Stimulated activated CD8-positive, alpha-beta memory T cell treated with anti-CD3 and anti-CD28 coated beads, Interleukin-15, amount 100 ng/mL, for 24 hours (primary cell): ENCODE measurements around the gene ADARB2.

Experiments used
- DNase-seq: peaks from one replicate; pipeline ENCODE4 v3.0.0-alpha.2; 2020; ENCODE audit warnings: low read depth

Gene ADARB2

DNA sequence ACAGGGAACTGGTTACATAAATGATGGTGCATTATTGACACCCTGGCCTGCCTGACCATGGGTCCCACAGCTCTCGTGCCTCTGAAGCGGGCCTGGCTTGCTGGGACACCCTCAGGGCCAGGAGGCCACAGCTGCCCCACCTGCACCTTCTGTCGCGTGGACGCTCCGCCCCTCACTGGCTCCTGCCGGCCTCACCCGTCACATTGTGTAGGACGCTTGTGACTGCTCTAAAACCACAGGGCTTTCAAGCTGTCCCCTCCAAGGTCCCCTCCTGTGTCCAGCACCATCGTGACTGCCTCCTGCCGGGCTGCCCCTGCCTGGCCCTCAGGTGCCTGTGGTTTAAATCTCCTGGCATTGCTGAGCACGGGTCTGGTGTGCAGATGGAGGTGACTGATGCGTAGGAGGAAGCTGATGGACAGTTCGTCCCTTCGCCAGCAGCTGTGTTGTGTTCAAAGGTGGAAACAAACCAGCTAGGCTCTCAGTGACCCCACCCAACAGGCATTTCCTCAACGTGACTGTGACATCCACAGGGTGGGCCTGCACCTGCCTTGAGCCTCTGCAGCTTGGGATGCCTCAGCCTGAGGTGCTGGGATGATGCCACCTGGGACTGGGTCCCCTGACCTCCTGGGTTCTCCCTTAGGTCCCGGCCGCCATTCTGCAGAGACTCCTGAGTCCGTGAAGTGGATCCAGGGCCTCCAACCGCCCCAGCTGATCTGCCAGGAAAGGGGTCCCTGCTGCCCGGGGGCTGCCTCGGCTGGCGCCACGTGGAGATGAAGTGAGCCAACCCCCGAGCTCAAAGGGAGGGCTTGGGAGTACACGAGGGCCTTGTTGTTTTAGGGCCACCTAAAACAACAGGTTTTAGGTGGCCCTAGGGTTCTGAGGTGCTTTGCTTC lies 532.6 kb downstream of the ADARB2 start:
- DNase-seq: no peak

DNA sequence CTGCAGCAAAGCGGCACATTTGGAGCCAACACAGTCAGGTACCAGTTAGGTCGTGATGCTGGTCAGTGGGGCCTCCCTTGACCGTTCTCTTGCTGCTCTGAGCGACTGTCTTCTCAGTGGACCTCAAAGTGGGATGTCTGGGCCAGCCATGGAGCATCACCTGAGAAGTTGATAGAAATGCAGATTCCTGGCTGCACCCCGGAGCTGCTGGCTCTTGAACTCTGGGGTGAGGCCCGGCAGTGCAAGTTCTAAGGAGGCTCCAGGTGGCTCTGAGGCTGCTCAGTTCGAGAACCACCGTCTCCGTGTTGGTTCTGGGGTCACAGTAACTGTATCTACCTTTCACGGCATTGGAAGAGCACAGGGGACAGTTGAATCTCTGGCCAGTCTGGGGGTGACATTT lies 533.6 kb downstream of the ADARB2 start:
- no peak for DNase-seq

DNA sequence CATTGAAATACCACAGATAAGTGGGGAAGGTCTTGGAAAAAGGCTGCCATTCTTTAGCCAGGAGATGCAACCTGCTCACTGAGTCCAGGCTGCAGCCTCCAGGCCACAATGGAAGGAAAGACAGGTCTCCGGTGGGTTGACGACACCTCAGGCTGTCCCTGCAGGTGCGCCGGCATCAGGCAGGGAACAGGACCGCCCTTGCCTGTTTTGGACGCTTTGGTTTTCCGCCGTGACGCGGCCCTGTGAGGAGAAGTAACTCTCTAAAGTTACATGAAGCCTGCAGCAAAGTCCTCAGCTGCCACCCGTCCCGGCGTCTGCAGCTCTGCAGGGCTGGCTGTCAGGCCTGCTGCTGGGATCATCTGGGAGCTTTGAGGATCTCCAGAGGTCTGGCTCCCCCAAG lies 534.1 kb downstream of the ADARB2 start:
- no peak for DNase-seq

DNA sequence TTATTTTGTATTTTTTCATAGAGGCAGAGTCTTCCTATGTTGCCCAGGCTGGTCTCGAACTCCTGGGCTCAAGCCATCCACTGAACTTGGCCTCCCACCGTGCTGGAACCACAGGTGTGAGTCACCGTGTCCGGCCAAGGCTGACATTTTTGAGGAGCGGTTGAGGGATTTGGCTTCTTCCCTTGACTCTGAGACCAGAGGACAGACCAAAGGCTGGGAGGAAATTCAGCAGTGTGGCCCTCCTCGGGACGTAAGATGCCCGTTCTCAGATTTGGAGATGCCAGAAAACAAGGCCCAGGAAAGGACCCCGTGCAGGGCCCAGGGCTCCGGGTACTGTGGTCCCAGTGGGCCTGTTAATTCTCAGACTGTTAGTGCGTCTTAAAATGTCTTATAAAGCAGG lies 535.0 kb downstream of the ADARB2 start:
- no peak for DNase-seq

DNA sequence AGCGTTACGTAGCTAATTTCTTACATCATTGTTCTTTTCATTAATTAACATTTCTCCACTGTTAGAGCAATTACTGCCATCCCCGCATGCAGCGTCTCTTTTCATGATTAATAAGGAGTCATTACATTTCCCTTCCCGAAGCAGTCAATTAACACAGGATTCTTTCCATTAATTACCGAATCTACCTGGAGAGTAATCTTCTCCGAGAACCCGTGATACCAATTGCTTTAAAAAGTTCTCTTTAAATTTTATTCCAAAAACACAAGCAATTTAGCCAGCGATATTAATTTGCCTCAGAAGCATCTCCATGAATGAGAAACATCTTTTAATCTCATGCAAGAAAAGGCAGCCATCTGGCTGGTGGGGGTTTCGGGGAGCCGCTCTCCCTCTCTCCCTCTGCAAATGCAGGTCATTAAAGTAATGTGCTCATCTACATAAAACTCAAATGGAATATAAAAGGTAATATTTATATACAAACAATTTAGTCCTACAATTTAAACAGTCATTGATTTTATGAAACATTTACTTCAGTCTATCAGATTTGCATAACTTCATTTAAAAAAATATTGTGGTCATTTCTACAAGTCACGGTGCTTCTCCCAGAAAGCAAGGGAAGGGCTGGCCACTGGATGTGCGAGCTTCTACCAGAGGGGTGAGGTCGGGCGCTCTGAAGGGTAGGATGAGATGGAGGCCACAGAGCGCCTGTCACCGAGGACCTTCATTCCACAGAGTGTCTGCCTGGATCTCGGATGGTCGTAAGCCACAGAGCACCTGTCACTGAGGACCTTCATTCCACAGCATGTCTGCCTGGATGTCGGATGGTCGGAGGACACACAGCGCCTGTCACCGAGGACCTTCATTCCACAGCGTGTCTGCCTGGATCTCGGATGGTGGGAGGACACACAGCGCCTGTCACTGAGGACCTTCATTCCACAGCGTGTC lies 536.2 kb downstream of the ADARB2 start:
- no peak for DNase-seq

DNA sequence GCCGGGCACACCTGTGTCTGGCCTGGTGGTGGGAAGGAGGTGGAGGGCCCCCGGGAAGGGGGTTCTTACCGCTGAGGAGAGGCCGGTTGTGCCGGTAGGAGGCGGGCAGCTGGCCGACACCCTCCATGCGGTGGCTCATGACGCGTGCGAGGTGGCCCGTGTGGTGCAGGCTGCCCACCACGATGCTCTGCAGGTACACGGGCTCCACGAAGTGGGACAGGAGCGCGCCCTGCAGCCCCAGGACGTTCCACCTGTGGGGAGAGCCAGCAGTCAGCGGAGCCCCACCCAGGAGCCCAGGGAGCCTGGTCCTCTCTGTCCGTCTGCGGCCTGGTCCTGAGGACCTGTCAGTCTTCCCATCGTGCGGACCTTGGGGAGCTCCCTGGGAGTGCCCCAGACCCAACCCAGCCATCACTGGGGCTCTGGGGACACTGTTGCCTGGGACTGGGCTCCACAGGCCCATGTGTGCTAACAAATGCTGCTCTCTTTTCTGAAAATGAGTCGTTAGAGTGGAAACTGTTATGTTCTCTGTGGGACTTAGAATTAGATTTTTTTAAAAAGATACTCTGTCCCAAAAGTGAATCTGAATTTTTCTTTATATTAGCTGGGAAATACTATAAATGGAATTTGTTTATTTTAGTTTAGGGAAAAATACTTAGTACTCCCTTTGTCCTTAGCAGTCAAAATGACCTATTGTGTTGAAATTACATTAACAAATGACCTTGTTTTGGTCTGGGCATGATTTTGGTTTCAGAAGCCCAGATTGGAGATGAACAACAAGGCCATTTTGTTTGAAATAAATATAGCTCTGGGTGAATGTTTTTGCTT lies 537.2 kb downstream of the ADARB2 start:
- no peak for DNase-seq

DNA sequence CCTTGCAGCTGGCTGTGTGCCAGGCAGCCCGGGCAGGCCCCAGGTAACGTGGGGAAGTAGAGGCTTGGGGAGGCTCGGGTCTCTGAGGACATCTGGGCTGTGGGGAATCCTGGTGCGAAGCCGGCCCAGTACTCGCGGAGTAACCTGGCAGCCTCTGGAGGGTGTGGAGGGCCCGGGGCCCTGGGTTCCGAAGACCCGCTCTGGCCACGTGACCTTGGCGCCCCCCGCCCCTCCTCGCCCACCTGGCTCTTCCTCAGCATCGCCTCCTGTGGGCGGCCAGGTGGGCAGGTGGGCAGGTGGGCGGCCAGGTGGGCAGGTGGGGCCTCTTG lies 538.0 kb downstream of the ADARB2 start:
- no peak for DNase-seq

DNA sequence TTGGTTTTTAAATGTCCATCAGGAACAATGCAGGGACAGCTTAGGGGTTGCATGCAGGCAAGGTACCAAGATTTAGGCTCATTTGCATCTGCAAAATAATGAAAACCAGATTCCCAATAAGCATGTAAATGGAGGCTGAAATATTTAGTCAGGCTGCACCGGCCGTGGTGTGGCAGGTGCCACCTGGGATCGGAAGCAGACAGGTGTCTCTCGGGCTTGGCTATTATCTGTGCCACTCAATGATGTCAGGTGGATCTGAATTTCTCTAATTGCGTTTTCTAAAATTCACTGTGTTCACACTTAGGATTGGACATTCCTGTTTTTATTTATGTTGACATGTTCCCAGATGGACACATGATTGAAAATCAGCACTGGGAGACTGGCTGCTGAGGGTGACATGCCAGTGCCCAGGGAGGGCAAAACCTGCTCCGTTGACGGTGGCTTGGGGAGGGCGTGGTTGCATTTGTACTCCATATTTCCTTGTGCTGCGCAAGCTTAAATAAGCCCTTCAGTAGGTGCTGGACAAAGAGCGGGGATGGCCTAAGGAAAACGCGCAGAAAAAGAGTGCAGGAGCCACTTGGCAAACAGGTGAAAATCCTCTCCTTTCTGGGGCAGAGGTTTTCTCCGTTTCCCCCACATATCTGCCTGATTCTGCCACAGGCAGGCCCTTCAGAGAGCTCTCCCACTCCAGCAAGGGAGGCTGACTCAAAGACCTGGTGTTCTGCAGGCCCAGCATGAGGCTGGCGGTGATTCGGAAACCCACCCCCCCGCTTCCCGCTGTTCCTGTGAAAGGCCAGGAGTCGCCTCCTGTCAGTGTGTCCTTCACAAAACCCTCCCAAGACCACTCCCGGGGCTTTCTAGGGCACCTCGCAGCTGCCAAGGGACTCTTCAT lies 538.6 kb downstream of the ADARB2 start:
- no peak for DNase-seq

DNA sequence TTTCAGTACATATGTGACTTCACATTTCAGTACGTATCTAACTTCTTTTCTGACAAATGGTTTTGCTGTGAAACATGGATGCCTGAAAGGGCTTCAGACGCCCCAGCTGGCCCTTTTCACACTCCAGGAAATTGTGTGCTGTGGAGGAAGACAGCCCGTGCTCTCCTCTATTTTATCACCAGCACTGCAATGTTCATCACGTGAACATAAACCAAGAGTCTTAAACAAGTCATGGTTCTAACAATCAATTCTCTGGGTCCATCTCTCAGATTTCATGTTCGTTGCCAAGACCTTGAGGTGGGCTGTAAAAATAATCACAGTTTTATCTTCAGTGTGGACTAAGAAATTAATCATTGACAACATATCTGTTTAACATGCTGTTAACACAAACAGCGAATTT lies 539.9 kb downstream of the ADARB2 start:
- no peak for DNase-seq

DNA sequence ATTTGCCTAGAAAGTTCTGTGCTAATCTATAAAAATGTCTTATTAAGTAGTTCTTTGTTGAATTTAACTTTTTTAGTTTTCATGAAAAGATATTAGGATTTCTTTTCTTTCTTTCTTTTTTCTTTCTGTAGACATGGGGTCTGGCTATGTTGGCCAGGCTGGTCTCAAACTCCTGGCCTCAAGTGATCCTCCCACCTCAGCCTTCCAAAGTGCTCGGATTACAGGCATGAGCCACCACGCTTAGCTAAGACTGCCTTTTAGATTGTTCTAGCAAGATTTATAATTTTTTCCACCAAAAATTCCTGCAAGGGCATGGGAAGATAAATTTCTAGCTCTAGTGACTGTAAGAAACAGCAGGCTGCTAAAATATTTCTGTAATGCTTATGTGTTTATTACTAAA lies 540.7 kb downstream of the ADARB2 start:
- DNase-seq: no peak

DNA sequence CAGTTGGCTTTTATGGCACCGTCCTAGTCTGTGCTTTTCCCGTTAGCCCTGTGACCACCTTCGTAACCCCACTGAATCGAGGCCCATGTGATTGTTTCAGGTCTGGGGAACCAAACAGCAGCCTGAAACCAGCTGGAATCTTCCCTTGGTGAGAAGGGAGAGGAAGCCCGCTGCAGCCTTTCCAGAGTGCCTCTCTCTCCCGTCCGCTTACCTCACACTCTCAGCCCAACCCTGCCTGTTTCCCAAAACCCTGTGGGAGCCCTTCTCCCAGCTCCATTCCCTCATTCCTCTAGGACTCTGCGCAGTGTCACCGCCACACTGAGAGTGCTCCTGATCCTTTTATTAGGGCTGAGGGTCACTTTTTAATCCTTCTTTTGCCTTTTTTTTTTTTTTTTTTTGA lies 541.5 kb downstream of the ADARB2 start:
- DNase-seq: no peak

DNA sequence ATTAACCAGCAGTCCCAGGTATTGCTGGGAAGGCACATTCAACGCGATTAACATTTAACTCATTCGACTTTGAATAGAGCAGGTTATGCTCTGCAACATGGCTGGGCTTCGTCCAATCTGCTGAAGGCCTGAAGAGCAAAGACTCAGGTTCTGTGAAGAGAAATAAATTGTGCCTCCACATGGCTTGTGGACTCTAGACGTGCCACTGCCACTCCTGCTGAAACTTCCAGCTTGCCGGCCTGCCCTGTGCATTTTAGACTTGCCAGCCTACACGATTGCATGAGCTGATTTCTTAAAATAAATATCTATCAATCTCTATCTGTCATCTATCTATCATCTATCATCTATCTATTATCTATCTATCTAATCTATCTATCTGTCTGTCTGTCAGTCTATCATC lies 543.2 kb downstream of the ADARB2 start:
- no peak for DNase-seq

DNA sequence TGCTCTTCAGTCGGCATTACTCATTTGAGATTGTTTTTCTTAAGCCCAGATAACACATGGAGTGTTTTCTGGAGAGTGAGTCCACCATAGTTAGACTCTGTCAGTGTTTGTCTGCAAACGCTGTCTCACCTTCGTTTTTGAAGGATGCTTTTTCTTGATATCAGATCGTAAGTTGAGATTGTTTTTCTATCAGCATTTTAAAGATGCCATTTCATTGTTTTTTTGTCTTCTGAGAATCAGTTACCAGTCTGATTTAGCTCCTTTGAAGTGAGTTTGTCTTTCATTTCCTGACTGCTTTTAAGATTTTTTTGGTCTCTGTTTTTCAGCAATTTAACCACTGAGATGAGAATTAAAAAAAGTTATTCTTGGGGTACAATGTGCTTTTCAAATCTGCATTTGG lies 543.8 kb downstream of the ADARB2 start:
- DNase-seq: no peak

DNA sequence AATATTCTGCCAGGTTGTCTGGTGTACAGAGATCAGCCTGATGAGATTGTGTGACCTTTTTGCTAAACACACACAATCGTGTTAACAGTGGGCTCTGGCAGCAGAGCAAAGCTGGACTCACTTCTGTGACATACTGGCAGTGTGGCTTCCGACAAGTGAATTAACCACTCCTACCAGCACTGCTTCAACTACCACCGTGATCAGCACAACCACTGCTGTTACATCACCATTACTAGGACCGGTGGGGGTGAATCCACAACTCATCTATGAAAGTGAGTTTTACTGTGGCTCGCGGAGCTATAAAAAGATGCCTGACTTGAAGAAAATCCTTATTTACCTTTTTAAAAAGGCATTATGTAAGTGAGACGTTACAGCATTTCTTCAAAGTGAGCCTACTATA lies 545.6 kb downstream of the ADARB2 start:
- DNase-seq: no peak

DNA sequence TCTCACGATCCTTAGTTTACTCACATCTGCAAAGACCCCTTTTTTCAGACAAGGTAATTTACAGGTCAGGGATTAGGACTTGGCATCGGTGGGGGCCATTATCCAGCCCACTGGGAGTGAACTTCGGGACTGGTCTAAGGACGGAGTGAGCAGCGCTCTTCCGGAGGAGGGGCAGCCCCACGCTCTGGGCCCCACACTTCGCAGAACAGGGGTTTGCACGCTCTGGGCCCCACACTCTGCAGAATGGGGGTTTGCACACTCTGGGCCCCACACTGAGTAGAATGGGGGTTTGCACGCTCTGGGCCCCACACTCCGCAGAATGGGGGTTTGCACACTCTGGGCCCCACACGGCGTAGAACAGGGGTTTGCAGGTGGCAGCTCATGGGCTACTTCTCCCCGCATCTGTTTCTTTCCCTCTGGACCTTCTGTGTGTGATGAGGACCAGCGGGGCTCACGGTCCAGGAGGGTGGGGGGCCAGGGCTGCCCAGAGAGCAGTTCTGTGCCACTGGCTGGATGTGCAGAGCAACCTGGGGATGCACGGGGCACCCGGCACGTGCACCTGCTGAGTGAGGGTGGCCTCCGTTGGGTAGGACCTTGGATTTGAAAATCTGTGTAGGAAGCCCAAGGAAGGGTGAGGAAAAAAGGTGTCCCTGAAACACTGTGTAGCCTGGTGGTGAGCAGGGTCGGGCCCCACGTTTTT lies 546.4 kb downstream of the ADARB2 start:
- DNase-seq: no peak

DNA sequence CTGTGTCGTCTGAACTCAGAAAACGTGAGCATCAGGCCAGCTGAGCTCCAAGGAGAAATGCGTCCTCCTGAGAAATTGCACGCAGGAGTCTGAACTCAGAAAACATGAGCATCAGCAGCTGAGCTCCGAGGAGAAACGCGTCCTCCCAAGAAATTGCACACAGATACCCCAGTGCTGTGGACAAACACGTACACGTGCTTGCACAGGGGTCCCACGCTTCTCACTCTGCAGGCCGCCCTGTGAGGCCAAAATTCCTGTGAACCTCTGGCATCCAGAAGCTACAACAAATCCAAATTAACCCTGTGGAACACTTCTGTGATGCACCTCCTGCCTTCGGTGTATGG lies 547.3 kb downstream of the ADARB2 start:
- DNase-seq: no peak

DNA sequence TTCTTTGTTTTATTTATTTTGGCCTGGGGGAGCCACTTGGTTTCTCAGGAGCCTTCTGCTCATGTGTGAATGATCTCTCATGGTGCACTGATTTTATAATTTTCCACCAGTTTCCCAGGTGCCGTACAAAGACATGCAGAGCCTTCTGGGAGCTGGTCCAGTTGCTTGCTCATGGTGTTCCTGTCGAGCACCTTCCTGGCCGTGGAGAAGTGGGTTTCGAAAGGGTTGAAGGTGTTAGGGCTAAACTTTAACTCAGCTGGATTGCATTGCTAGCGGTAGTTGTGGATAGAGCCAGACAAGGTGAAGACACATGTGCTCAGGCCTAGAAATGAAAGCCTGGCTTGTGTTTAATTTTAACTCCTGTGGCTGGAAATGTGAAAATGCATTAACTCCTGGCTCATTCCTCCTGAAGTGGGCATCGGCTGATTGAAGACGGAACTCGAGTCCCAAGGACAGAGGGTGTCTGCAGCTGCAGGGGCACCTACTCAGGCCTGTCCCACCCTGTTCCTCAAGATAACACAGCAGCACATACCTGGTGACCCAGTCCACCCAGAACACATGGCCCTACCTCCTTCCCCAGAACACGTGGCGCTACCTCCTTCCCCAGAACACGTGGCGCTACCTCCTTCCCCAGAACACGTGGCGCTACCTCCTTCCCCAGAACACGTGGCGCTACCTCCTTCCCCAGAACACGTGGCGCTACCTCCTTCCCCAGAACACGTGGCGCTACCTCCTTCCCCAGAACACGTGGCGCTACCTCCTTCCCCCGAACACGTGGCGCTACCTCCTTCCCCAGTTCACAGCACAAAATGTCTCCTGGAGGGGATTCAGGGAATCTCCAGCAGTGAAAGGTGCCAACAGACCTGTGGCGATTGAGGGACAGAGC lies 547.9 kb downstream of the ADARB2 start:
- DNase-seq: no peak

DNA sequence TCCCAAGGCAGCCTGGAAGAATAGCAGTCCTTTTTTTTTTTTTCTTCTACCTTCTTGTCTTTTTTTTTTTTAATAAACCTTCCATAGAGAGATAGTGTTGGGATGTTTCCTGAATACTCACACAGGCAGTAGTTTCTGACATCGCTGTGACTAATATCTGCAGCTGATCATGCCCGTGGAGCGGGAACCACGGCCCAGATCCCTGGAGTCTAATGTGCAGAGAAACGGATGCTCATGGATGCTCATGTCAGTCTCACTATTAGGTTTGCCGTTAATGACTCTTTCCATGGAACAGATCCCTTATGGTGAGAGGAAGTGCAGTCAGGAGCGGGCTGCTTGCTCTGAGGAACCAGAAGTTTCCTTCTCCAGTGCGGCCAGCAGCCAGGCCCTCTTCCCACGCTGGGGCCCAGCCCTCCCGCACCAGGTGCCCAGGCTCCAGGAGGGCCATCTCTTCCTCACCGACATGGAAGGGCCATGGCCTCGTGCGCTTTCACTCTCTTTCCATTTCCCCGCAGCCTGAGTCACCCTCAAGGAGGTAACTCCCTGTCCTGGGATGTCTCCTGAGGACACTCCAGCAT lies 548.7 kb downstream of the ADARB2 start:
- DNase-seq: no peak

DNA sequence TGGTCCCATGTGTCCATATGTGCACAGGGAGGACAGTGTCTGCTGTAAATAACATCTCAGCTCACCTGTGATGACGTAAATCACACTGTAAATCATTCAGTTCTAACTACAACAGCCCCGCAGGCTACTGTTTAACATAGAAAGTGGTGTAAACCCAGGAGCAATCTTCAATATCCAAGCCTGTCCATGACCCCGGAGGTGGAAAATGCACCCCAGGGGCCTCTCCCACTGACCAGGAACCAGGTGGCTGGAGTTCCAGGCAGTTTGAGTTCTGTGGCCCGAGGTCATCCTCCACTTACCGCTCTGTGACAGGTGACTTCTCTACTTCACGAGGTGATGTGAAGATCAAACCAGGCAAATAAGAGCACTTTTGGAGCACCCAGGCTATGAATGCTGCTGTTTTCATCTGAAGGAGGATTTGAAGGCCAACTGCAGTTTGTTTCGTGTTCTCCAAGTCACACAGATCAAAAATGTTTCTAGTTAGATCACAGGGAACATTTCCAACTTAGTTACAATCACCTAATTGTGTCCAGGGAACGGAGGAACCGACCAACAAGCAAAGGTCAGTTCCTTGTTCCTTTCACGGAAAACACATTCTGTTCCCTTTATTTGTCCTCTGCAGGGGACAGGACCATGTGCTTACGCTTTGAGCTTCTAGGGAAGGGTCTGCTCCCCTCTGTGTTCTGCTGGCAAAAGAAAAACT lies 549.3 kb downstream of the ADARB2 start:
- DNase-seq: no peak
